ENCODE data around the gene CCND1. TPM values are rescaled to one million over a fixed set of nuclear protein-coding genes. Genes with fewer than 3 reads are reported as not detected.

CCND1 gene
- total RNA-seq, 1 experiment from 2014 or later = 868 TPM

Other genes starting within 250 kb of the CCND1 start
- gene LINC01488, start 159.5 kb upstream of the CCND1 start, total RNA-seq (2014; rRNA removed) = not detected in 2 replicates
- gene LTO1, start 34.2 kb downstream of the CCND1 start, total RNA-seq (2014; rRNA removed) = 37.5 and 46.1 TPM in 2 replicates
- not detected in 2 replicates for gene FGF19, start 62.9 kb downstream of the CCND1 start, total RNA-seq (2014; rRNA removed)
- not detected in 2 replicates for gene FGF4, start 134.2 kb downstream of the CCND1 start, total RNA-seq (2014; rRNA removed)
- gene FGF3, start 178.3 kb downstream of the CCND1 start, total RNA-seq (2014; rRNA removed) = not detected in 2 replicates

Measured in PC-3 (cell line).